Activated T-helper 2 cell treated with anti-CD3 and anti-CD28 coated beads, Interferon-gamma antibody, Interleukin-2, Interleukin-4, amounts not matched to agents 10 μg/mL and 5 μg/mL and 100 μg/mL, durations not matched to agents 14 hours and 24 hours and 36 hours (primary cell): Measurements from ENCODE around the gene NLRP13. TPM values are rescaled to one million over a fixed set of nuclear protein-coding genes. Genes with fewer than 3 reads are reported as not detected.
"Not testable (repeated sequence)": the region's sequence is repeated elsewhere in the genome, so short reads cannot be mapped to it uniquely, and the experiment has no call there.

Source experiments
- DNase-seq: peaks from one replicate; pipeline ENCODE4 v3.0.0; 2021; ENCODE audit warnings: low spot score
- H3K27ac Mint-ChIP-seq: one replicate; pipeline ENCODE4 v1.8.0; 2021; ENCODE audit warnings: mixed read lengths
- H3K27me3 Mint-ChIP-seq: one replicate; pipeline ENCODE4 v1.8.0; 2021; ENCODE audit warnings: low read depth, mixed read lengths
- H3K36me3 Mint-ChIP-seq: one replicate; pipeline ENCODE4 v1.8.0; 2021; ENCODE audit warnings: low read depth, mixed read lengths
- H3K4me1 Mint-ChIP-seq: one replicate; pipeline ENCODE4 v1.8.0; 2021; ENCODE audit warnings: low read depth, mixed read lengths
- H3K4me3 Mint-ChIP-seq: one replicate; pipeline ENCODE4 v1.8.0; 2021; ENCODE audit warnings: low read depth, mild to moderate bottlenecking, moderate library complexity, mixed read lengths
- H3K9me3 Mint-ChIP-seq: one replicate; pipeline ENCODE4 v1.8.0; 2021; ENCODE audit warnings: mixed read lengths
- intact Hi-C: fragments of 100-400 bp; cut with micrococcal nuclease; formaldehyde crosslinking; loops from one replicate; pipeline ENCODE4 v1.15.1; 2023
- total RNA-seq: library from RNA; stranded (reverse); gene quantifications from 2 replicates; pipeline ENCODE4 v1.2.3, GENCODE V29; 2022

Gene NLRP13, protein sequence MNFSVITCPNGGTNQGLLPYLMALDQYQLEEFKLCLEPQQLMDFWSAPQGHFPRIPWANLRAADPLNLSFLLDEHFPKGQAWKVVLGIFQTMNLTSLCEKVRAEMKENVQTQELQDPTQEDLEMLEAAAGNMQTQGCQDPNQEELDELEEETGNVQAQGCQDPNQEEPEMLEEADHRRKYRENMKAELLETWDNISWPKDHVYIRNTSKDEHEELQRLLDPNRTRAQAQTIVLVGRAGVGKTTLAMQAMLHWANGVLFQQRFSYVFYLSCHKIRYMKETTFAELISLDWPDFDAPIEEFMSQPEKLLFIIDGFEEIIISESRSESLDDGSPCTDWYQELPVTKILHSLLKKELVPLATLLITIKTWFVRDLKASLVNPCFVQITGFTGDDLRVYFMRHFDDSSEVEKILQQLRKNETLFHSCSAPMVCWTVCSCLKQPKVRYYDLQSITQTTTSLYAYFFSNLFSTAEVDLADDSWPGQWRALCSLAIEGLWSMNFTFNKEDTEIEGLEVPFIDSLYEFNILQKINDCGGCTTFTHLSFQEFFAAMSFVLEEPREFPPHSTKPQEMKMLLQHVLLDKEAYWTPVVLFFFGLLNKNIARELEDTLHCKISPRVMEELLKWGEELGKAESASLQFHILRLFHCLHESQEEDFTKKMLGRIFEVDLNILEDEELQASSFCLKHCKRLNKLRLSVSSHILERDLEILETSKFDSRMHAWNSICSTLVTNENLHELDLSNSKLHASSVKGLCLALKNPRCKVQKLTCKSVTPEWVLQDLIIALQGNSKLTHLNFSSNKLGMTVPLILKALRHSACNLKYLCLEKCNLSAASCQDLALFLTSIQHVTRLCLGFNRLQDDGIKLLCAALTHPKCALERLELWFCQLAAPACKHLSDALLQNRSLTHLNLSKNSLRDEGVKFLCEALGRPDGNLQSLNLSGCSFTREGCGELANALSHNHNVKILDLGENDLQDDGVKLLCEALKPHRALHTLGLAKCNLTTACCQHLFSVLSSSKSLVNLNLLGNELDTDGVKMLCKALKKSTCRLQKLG
- total RNA-seq, result not detected in 2 replicates

DNA sequence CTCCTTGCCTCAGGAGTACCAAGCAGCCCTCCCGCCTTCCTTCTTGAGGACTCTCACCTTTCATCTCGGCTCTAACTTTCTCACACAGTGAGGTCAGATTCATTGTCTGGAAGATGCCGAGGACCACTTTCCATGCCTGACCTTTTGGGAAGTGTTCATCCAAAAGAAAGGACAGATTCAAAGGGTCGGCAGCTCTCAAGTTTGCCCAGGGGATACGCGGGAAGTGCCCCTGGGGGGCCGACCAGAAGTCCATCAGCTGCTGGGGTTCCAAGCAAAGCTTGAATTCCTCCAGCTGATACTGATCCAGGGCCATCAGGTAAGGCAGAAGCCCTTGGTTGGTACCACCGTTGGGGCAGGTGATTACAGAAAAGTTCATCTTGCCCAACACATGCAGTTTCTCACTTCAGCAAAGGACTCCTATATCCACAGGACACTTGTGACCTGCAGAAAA, at the start of gene NLRP13:
TSS of gene NLRP13 (minus strand) at position 401 of the 451 bp plus-strand sequence. CDS start at position 376, 25 bp downstream.
- intact Hi-C loops, result no loop called here

GRCh38 chr19:55980415-55980814, 48.3 kb upstream of the NLRP13 start:
- Mint-ChIP-seq H3K9me3 (peaks cover 56% of the 10 kb centered on the region), H3K27me3 (no peaks in the 10 kb centered on the region), H3K4me1 (no peaks in the 10 kb centered on the region), H3K36me3 (no peaks in the 10 kb centered on the region), H3K4me3 (no peak overlapping the region), H3K27ac (no peak overlapping the region)
- intact Hi-C loops, result no loop called here
- no peak for DNase-seq

More for the DNA sequence above, at the start of gene NLRP13:
- Mint-ChIP-seq H3K27ac (no peak within 1 kb of the TSS), H3K27me3 (no peaks in the 10 kb centered on the region), H3K4me3 (no peak within 1 kb of the TSS), H3K4me1 (no peaks in the 10 kb centered on the region), H3K9me3 (peaks cover 68% of the 10 kb centered on the region), H3K36me3 (no peaks in the 10 kb centered on the region)
- no peak for DNase-seq

- no peak for DNase-seq
- no peak overlapping the region for H3K27ac Mint-ChIP-seq
- intact Hi-C loops, result no loop called here
- no peak overlapping the region for H3K4me3 Mint-ChIP-seq
- no peaks in the 10 kb centered on the region for H3K4me1 Mint-ChIP-seq
- no peaks in the 10 kb centered on the region for H3K27me3 Mint-ChIP-seq
- H3K36me3 Mint-ChIP-seq, result no peaks in the 10 kb centered on the region
- H3K9me3 Mint-ChIP-seq, result peaks cover 71% of the 10 kb centered on the region
These were observed 41.8 kb upstream of the NLRP13 start for GRCh38 chr19:55973982-55974381.

GRCh38 chr19:55962186-55962585, 30.1 kb upstream of the NLRP13 start:
- Mint-ChIP-seq H3K27ac (no peak overlapping the region), H3K4me3 (no peak overlapping the region), H3K4me1 (no peaks in the 10 kb centered on the region), H3K9me3 (peaks cover 48% of the 10 kb centered on the region), H3K36me3 (no peaks in the 10 kb centered on the region), H3K27me3 (no peaks in the 10 kb centered on the region)
- no peak for DNase-seq
- intact Hi-C loops, result no loop called here

- no peak for DNase-seq
- intact Hi-C loops, result no loop called here
- Mint-ChIP-seq H3K27me3 (no peaks in the 10 kb centered on the region), H3K9me3 (peaks cover 36% of the 10 kb centered on the region), H3K4me1 (no peaks in the 10 kb centered on the region), H3K4me3 (no peak overlapping the region), H3K27ac (no peak overlapping the region), H3K36me3 (no peaks in the 10 kb centered on the region)
These were observed 28.0 kb upstream of the NLRP13 start for GRCh38 chr19:55959996-55960675.

DNA sequence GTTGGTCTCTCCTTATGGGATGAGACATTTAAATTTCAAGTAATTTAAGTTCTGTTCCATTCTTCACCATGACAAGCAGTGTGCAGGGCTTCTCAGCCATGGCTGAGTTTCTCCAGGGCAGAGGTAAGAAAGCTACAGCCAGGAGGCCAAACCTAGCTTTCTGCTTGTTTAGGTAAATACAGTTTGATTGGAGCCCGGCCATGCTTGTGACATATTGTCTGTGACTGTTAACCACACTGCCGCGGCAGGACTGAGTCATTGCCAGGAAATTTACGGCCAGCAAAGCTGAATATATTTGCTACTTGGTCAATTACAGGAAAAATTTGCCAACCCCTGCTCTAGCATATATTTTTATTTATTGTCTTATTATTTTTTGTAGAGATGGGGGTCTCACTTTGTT, 26.2 kb upstream of the NLRP13 start:
- intact Hi-C loops, result no loop called here
- peaks cover 27% of the 10 kb centered on the region for H3K9me3 Mint-ChIP-seq
- H3K27me3 Mint-ChIP-seq, result no peaks in the 10 kb centered on the region
- H3K36me3 Mint-ChIP-seq, result no peaks in the 10 kb centered on the region
- H3K4me1 Mint-ChIP-seq, result no peaks in the 10 kb centered on the region
- H3K4me3 Mint-ChIP-seq, result no peak overlapping the region
- DNase-seq, result no peak
- no peak overlapping the region for H3K27ac Mint-ChIP-seq

DNA sequence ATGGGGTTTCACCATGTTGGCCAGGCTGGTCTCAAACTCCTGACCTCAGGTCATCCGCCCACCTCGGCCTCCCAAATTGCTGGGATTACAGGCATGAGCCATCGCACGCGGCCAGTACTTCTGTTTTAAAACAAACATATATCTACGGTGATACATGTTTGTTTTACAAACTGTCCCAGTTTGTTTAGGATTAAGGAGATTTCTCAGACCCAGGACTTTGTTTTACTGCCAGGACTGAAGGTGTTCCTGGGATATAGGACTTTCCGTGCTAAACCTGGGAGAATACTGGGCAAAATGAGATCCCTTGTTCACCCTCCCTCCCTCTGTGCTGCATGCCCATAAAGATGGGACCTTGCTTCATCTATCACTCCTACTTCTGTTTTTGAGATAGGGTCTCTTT, 24.3 kb upstream of the NLRP13 start:
- intact Hi-C loops, result no loop called here
- H3K9me3 Mint-ChIP-seq, result peaks cover 25% of the 10 kb centered on the region
- no peak overlapping the region for H3K4me3 Mint-ChIP-seq
- H3K36me3 Mint-ChIP-seq, result no peaks in the 10 kb centered on the region
- no peak for DNase-seq
- no peak overlapping the region for H3K27ac Mint-ChIP-seq
- no peaks in the 10 kb centered on the region for H3K4me1 Mint-ChIP-seq
- no peaks in the 10 kb centered on the region for H3K27me3 Mint-ChIP-seq

GRCh38 chr19:55950566-55950965, 18.4 kb upstream of the NLRP13 start:
- H3K9me3 Mint-ChIP-seq, result peaks cover 36% of the 10 kb centered on the region
- H3K36me3 Mint-ChIP-seq, H3K4me1 Mint-ChIP-seq, H3K4me3 Mint-ChIP-seq, H3K27ac Mint-ChIP-seq, H3K27me3 Mint-ChIP-seq, DNase-seq, intact Hi-C loops: not testable (repeated sequence)

DNA sequence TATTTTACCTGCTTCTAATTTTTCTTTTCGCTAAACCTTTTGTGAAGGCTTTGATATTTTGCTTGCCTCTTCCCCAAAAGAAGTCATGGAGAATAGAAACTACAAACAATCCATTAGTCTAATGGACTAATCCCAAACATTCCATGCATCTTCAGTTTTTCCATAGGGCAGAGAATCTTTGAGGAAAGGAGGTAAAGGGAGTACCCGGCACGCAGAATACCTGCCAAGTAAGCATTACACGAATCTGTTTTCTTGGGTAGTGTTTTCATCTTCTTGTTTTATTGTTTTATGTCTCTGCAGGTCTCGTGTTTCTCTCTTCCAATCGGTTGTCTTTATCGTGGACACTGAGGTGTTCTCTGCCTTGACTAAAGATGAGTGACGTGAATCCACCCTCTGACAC, 15.4 kb upstream of the NLRP13 start, which contains the start of gene NLRP8:
TSS of gene NLRP8 (plus strand) at position 301 of the 400 bp plus-strand sequence.
- Mint-ChIP-seq H3K27me3 (no peaks in the 10 kb centered on the region), H3K4me1 (no peaks in the 10 kb centered on the region), H3K4me3 (no peak within 1 kb of the TSS), H3K27ac (no peak within 1 kb of the TSS), H3K36me3 (no peaks in the 10 kb centered on the region), H3K9me3 (peaks cover 50% of the 10 kb centered on the region)
- intact Hi-C loops, result no loop called here
- DNase-seq, result no peak

GRCh38 chr19:55940306-55940705, 8.2 kb upstream of the NLRP13 start:
- Mint-ChIP-seq H3K4me3 (no peak overlapping the region), H3K36me3 (no peaks in the 10 kb centered on the region), H3K9me3 (peaks cover 67% of the 10 kb centered on the region), H3K27ac (no peak overlapping the region), H3K4me1 (no peaks in the 10 kb centered on the region), H3K27me3 (no peaks in the 10 kb centered on the region)
- no peak for DNase-seq
- intact Hi-C loops, result no loop called here

GRCh38 chr19:55939206-55939605, 7.1 kb upstream of the NLRP13 start:
- no peak overlapping the region for H3K4me3 Mint-ChIP-seq
- H3K27me3 Mint-ChIP-seq, result no peaks in the 10 kb centered on the region
- peaks cover 76% of the 10 kb centered on the region for H3K9me3 Mint-ChIP-seq
- intact Hi-C loops, result no loop called here
- no peaks in the 10 kb centered on the region for H3K4me1 Mint-ChIP-seq
- H3K27ac Mint-ChIP-seq, result no peak overlapping the region
- no peak for DNase-seq
- H3K36me3 Mint-ChIP-seq, result no peaks in the 10 kb centered on the region

DNA sequence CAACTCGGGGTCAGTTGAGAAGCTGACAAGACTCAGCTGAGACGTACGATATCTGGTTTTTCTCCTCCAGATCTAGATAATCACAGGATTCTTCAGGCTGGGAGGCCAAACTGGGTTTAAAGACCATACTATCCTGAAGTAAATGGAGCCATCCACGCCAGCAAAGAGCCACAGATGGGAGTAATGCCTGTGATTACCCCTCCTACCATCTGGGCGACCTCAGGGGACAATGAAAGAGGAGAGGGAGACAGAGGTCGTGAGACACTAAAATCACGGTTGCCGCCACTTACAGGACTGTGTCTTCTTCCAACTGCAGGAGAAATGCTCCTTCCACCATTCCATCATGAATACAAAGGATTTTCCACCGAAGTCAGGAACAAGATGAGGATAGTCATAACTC, 3.1 kb upstream of the NLRP13 start:
- no peak for DNase-seq
- Mint-ChIP-seq H3K36me3 (no peaks in the 10 kb centered on the region), H3K4me1 (no peaks in the 10 kb centered on the region), H3K9me3 (peaks cover 67% of the 10 kb centered on the region), H3K27ac (no peak overlapping the region), H3K27me3 (no peaks in the 10 kb centered on the region), H3K4me3 (no peak overlapping the region)
- intact Hi-C loops, result no loop called here
